Ectodermal cell (in vitro differentiated cells): ENCODE data around the gene PTGES3L.
A peak's percentile ranks its signal among the peaks of the same experiment; 100 is the strongest.
"Not testable (repeated sequence)": the region's sequence is repeated elsewhere in the genome, so short reads cannot be mapped to it uniquely, and the experiment has no call there.

Experiments used
- H3K27ac ChIP-seq: 2 replicates; pipeline ENCODE4 v1.7.0; 2013; ENCODE audit warnings: mild to moderate bottlenecking, low read depth, low read length; ENCODE audit not compliant: insufficient read depth, poor library complexity, severe bottlenecking
- H3K27me3 ChIP-seq: 2 replicates; pipeline ENCODE4 v1.7.0; 2013; ENCODE audit warnings: mild to moderate bottlenecking, low read length; ENCODE audit not compliant: insufficient read depth, control insufficient read depth, poor library complexity, severe bottlenecking
- H3K36me3 ChIP-seq: one replicate; pipeline ENCODE4 v1.7.0; 2013; ENCODE audit warnings: low read length; ENCODE audit not compliant: control insufficient read depth, insufficient read depth
- H3K4me1 ChIP-seq: one replicate; pipeline ENCODE4 v1.7.0; 2013; ENCODE audit warnings: low read length; ENCODE audit not compliant: control insufficient read depth, insufficient read depth
- H3K4me3 ChIP-seq: 2 replicates; pipeline ENCODE4 v1.7.0; 2013; ENCODE audit warnings: low read depth, low read length, control low read depth; ENCODE audit not compliant: insufficient read depth
- H3K9me3 ChIP-seq: 2 replicates; pipeline ENCODE4 v1.7.0; 2013; ENCODE audit warnings: mild to moderate bottlenecking, low read length, moderate library complexity; ENCODE audit not compliant: control insufficient read depth
- WGBS, 2 experiments: methylation state at CpG; one replicate each; pipeline ENCODE4 v1.1.7; 2013; ENCODE audit warnings: missing lambda C conversion rate in 2 of 2; 5-methylcytosine and 5-hydroxymethylcytosine counted together

Gene PTGES3L

GRCh38 chr17:42975701-42976100, 4.2 kb downstream of the PTGES3L start:
- WGBS, 2 experiments, result 91 to 92% methylated on average over 16 of the region's 16 CpGs
- H3K4me1 ChIP-seq, H3K36me3 ChIP-seq, H3K4me3 ChIP-seq, H3K27ac ChIP-seq, H3K9me3 ChIP-seq, H3K27me3 ChIP-seq: not testable (repeated sequence)

- no peaks in the 10 kb centered on the region for H3K36me3 ChIP-seq
- no peak overlapping the region for H3K4me3 ChIP-seq
- H3K4me1 ChIP-seq, result peaks cover 10% of the 10 kb centered on the region
- 89 to 93% methylated on average over 2 of the region's 2 CpGs for WGBS, 2 experiments
- H3K9me3 ChIP-seq, result no peaks in the 10 kb centered on the region
- no peaks in the 10 kb centered on the region for H3K27me3 ChIP-seq
- no peak overlapping the region for H3K27ac ChIP-seq
Measured at GRCh38 chr17:42975265-42975664, 4.6 kb downstream of the PTGES3L start.

GRCh38 chr17:42973323-42973722, 6.6 kb downstream of the PTGES3L start:
- not testable (repeated sequence) for H3K9me3 ChIP-seq, H3K27ac ChIP-seq, H3K27me3 ChIP-seq, H3K4me1 ChIP-seq, H3K36me3 ChIP-seq, H3K4me3 ChIP-seq
- 82 to 90% methylated on average over 8 to 18 of the region's 18 CpGs for WGBS, 2 experiments

GRCh38 chr17:42971589-42971988, 8.3 kb downstream of the PTGES3L start:
- 91 to 94% methylated on average over 5 of the region's 5 CpGs for WGBS, 2 experiments
- Histone ChIP-seq H3K27ac (no peak overlapping the region), H3K4me3 (no peak overlapping the region), H3K27me3 (no peaks in the 10 kb centered on the region), H3K4me1 (no peaks in the 10 kb centered on the region), H3K9me3 (no peaks in the 10 kb centered on the region), H3K36me3 (no peaks in the 10 kb centered on the region)

GRCh38 chr17:42969001-42969581, 10.8 kb downstream of the PTGES3L start:
- WGBS, 2 experiments, result 64 to 66% methylated on average over 5 of the region's 5 CpGs
- H3K27ac ChIP-seq, result no peak overlapping the region
- H3K9me3 ChIP-seq, result no peaks in the 10 kb centered on the region
- no peak overlapping the region for H3K4me3 ChIP-seq
- H3K4me1 ChIP-seq, result no peaks in the 10 kb centered on the region
- H3K36me3 ChIP-seq, result no peaks in the 10 kb centered on the region
- H3K27me3 ChIP-seq, result no peaks in the 10 kb centered on the region

DNA sequence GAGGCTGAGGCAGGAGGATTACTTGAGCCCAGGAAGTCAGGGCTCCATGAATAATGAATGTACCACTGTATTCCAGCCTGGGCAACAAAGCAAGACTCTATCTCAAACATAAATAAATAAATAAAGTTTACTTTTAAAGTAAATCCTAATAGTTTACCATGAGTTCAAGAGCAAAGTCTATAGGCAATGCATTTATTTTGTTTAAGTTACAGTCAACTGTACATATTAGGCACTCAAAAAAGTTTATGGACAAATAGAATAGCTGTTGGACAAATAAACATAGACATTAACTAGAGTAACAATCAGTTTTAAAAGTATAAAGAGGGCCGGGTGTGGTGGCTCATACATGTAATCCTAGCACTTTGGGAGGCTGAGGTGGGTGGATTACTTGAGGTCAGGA, 12.0 kb downstream of the PTGES3L start:
- 77 to 100% methylated on average over 1 of the region's 1 CpG for WGBS, 2 experiments
- Histone ChIP-seq H3K4me1 (no peaks in the 10 kb centered on the region), H3K9me3 (no peaks in the 10 kb centered on the region), H3K4me3 (no peak overlapping the region), H3K27me3 (no peaks in the 10 kb centered on the region), H3K36me3 (no peaks in the 10 kb centered on the region), H3K27ac (no peak overlapping the region)

DNA sequence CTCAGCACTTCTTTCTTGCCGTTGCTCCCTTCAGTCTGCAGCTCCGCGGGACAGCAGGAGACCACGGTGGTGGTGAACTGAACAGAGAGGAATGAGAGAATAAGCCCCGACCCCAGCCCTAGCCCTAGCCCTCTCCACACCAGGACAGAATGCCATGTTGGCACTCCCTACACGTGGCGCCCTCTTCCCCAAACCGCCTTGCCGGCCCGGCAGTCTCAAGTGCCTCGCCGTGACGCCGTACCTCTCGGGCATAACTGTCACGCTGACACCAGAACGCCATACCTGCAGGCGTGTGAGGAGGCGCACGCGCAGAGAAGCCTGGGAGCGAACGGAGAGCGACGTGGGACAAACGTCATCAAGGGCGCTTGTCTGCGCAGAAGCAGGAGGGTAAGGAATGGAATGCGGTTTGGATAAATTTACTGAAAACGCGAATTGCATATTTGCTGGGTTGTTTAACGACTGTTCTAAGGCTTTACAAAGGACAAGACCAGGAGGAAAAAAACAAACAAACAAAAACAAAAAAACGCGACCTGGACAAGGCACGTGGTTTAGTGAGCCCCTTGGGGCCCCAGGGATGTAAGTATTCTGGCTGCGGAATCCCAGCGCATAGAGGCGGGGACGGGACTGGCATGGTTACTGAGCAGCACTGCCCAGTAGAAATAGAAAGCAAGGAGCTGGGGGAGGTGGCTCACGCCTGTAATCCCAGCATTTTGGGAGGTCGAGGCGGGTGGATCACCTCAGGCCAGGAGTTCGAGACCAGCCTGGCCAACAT, 15.5 kb downstream of the PTGES3L start, which contains the start of gene AARSD1:
AARSD1 (minus strand) TSS at position 294 of the 772 bp plus-strand sequence; CDS start at position 280, 14 bp downstream.
- Histone ChIP-seq H3K36me3 (peaks cover 11% of the 10 kb centered on the region), H3K27ac (peak within 1 kb of the TSS; percentile 61), H3K4me1 (no peaks in the 10 kb centered on the region), H3K9me3 (no peaks in the 10 kb centered on the region), H3K27me3 (no peaks in the 10 kb centered on the region), H3K4me3 (peak within 1 kb of the TSS; percentile 83)
- WGBS, 2 experiments, result 6% methylated on average over 43 of the region's 43 CpGs

- H3K27me3 ChIP-seq, result no peaks in the 10 kb centered on the region
- H3K27ac ChIP-seq, result no peak overlapping the region
- 84 to 96% methylated on average over 1 of the region's 1 CpG for WGBS, 2 experiments
- H3K4me3 ChIP-seq, result no peak overlapping the region
- no peaks in the 10 kb centered on the region for H3K4me1 ChIP-seq
- no peaks in the 10 kb centered on the region for H3K9me3 ChIP-seq
- H3K36me3 ChIP-seq, result peaks cover 45% of the 10 kb centered on the region
Measured at GRCh38 chr17:42953669-42954068, 26.2 kb downstream of the PTGES3L start.

DNA sequence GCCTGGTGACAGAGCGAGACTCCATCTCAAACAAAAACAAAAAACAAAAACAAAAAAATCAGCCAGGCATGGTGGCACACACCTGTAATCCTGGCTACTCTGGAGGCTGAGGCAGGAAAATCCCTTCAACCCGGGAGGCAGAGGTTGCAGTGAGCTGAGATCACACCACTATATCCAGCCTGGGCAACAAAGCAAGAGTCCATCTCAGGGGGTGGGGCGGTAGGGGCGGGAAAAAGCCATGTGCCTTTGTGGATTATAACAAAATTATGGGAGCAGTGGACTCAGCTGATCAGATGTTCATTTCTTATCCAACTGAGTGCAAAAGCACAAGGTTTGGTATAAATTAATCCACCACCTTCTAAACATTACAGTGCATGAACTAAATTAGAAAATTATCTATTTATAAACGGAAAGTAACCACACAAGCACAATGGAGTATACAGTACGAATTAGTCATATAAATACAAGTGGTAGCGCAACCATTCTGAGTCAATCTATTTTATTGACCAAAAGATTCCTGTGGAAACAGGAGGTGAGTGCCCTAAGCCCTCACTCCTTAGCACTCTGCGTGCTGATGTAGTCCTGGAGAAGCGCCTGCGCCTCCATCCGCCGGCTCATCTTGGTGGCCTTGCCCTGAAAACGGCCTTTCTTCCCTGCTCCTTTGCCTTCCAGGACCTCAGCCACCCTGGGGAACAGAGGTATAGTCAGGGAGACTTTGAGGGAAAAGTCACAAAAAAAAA, 29.7 kb downstream of the PTGES3L start:
- Histone ChIP-seq H3K4me1 (no peaks in the 10 kb centered on the region), H3K4me3 (no peak overlapping the region), H3K36me3 (peaks cover 28% of the 10 kb centered on the region), H3K27me3 (no peaks in the 10 kb centered on the region), H3K27ac (no peak overlapping the region), H3K9me3 (no peaks in the 10 kb centered on the region)
- WGBS, 2 experiments, result 93 to 96% methylated on average over 12 to 13 of the region's 13 CpGs

GRCh38 chr17:42946812-42947211, 33.1 kb downstream of the PTGES3L start:
- Histone ChIP-seq H3K9me3 (no peaks in the 10 kb centered on the region), H3K27ac (no peak overlapping the region), H3K4me3 (no peak overlapping the region), H3K36me3 (peaks cover 17% of the 10 kb centered on the region), H3K4me1 (no peaks in the 10 kb centered on the region), H3K27me3 (no peaks in the 10 kb centered on the region)
- 86 to 100% methylated on average over 1 of the region's 1 CpG for WGBS, 2 experiments
